Body of pancreas (tissue), 4 donors: Measurements from ENCODE around the gene CCM2. TPM values are rescaled to one million over a fixed set of nuclear protein-coding genes. Genes with fewer than 3 reads are reported as not detected.

Experiments used
- ATAC-seq: fragments of 150-250 bp; one replicate; pipeline ENCODE4 v1.9.1; 2016
- DNase-seq, 4 donors: peaks; one replicate each; pipeline ENCODE4 v3.0.0-alpha.2; 2019
- H3K27ac ChIP-seq, 4 donors: fragments of 200-600 bp; sonication (generic); 1 replicate in 3 of 4; 2 replicates in 1 of 4; pipeline versions ENCODE4 v1.5.1 to v1.6.1; 2016 to 2019; ENCODE audit warnings: mild to moderate bottlenecking in 1 of 4, mixed read lengths in 1 of 4, moderate library complexity in 1 of 4
- H3K27me3 ChIP-seq, 2 donors: fragments of 200-600 bp; sonication (generic); one replicate each; pipeline ENCODE4 v1.6.0; 2016; ENCODE audit warnings: mild to moderate bottlenecking in 1 of 2
- H3K36me3 ChIP-seq, 2 donors: fragments of 200-600 bp; sonication (generic); replicated peaks in 1 of 2; 2 replicates each; pipeline ENCODE4 v1.5.1; 2016; ENCODE audit warnings: low read depth in 2 of 2; ENCODE audit not compliant: insufficient read depth in 1 of 2
- H3K4me1 ChIP-seq: fragments of 200-600 bp; sonication (generic); one replicate; pipeline ENCODE4 v1.6.0; 2016
- H3K4me3 ChIP-seq, 2 donors: fragments of 200-600 bp; sonication (generic); 1 replicate in 1 of 2; 2 replicates in 1 of 2; pipeline ENCODE4 v1.5.1; 2016 to 2019
- H3K9me3 ChIP-seq, 3 donors: fragments of 200-600 bp; sonication (generic); 1 replicate in 2 of 3; 2 replicates in 1 of 3; pipeline ENCODE4 v1.5.1; 2016
- CTCF ChIP-seq, 7 experiments: fragments of 450-650 bp in 4 of 7; fragments of 200-600 bp in 3 of 7; sonication (generic) in 3 of 7; IDR thresholded peaks; one replicate each; pipeline ENCODE4 v1.5.1; 2016 to 2019; ENCODE audit warnings: antibody characterized with exemption in 7 of 7
- POLR2A ChIP-seq, 3 donors: fragments of 450-650 bp; IDR thresholded peaks; one replicate each; pipeline ENCODE4 v1.6.1; 2016; ENCODE audit warnings: antibody characterized with exemption in 3 of 3, mild to moderate bottlenecking in 2 of 3
- WGBS, 2 donors: methylation state at CpG; one replicate each; pipeline ENCODE4 v1.1.5; 2017; 5-methylcytosine and 5-hydroxymethylcytosine counted together
- intact Hi-C: fragments of 100-400 bp; cut with DNase I; formaldehyde crosslinking; loops from one replicate; pipeline ENCODE4 v1.15.1; 2023
- total RNA-seq, 2 donors: library from RNA; depleted of rRNA; stranded (reverse); fragments of >200 nt; gene quantifications; one replicate each; pipeline ENCODE4 v1.1.0, GENCODE V29; 2016

Gene CCM2
- total RNA-seq, 2 donors from 2014 or later = 19.4 to 22.3 TPM

DNA sequence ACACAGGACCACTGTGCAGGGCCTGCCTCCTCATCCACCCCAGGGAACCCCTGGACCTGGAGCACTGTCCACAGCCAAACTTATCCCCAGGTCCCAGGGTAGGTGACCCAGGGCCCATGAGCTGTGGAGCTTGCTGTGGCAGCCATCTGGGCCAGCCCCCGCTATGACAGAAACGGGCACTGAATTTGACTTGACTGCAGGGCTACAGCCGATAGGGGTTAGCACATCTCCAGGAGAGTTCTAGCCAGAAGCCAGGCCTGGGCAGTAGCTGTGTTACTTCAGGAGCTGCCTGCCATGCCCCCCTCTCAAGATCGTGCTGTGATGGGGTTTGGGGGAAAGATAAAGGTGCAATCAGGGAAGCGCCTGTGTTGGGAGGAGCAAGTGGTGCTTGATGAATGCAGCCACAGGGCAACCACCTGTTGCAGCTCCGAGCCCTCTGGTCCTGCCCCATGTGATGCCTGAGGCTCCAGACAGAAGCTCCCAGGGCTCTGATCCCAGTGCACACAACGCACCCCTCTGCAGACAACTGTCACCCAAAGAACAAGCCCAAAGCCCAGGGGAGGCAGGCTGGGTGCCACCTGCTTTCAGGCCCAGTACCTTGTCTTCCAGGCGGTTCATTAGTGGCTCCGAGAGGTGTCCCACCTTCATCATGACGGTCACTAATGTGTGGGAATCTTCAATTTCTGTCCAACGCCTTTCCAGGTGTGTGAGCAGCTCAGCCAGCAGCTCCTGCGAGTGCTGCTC lies 105.0 kb downstream of the CCM2 start:
- no peak for TF ChIP-seq CTCF (IDR thresholded peaks at IDR 0.05)
- TF ChIP-seq POLR2A (IDR thresholded peaks at IDR 0.05) = no peak
- DNase-seq (no peak), ATAC-seq (no peak)
- Histone ChIP-seq H3K27me3 (no peaks in the 10 kb centered on the region), H3K4me3 (no peak overlapping the region), H3K27ac (no peak overlapping the region), H3K36me3 (peaks cover 24 to 62% of the 10 kb centered on the region in 2 donors), H3K4me1 (peaks cover 16% of the 10 kb centered on the region), H3K9me3 (no peaks in the 10 kb centered on the region)
- intact Hi-C loops = loop anchor here (10.0 kb wide), 1 partner anchor 100 kb away; the partner anchor contains the start of gene CCM2
- 85 to 90% methylated on average over 4 to 12 of the region's 12 CpGs for WGBS, 2 donors

GRCh38 chr7:45105588-45106188 lies 105.7 kb downstream of the CCM2 start:
- Histone ChIP-seq H3K27ac (no peak overlapping the region), H3K4me3 (no peak overlapping the region), H3K36me3 (peaks cover 20 to 57% of the 10 kb centered on the region in 2 donors), H3K9me3 (no peaks in the 10 kb centered on the region), H3K27me3 (no peaks in the 10 kb centered on the region), H3K4me1 (peaks cover 23% of the 10 kb centered on the region)
- ATAC-seq = no peak
- intact Hi-C loops = loop anchor here (10.0 kb wide), 1 partner anchor 101 kb away; the partner anchor contains the start of gene CCM2
- WGBS, 2 donors = 86% methylated on average over 8 of the region's 8 CpGs; no CpG with 5 or more reads in 1 of the 2 donors
- no peak for TF ChIP-seq CTCF (IDR thresholded peaks at IDR 0.05)
- no peak for TF ChIP-seq POLR2A (IDR thresholded peaks at IDR 0.05)
- no peak for DNase-seq

- DNase-seq = no peak
- 76 to 78% methylated on average over 7 to 8 of the region's 8 CpGs for WGBS, 2 donors
- Histone ChIP-seq H3K4me1 (peaks cover 27% of the 10 kb centered on the region), H3K27ac (no peak overlapping the region), H3K4me3 (no peak overlapping the region), H3K9me3 (no peaks in the 10 kb centered on the region), H3K36me3 (peaks cover 10 to 45% of the 10 kb centered on the region in 2 donors), H3K27me3 (no peaks in the 10 kb centered on the region)
- no peak for TF ChIP-seq POLR2A (IDR thresholded peaks at IDR 0.05)
- intact Hi-C loops = loop anchor here (10.0 kb wide), 1 partner anchor 102 kb away; the partner anchor contains the start of gene CCM2
- ATAC-seq = no peak
These were observed 106.8 kb downstream of the CCM2 start for GRCh38 chr7:45106820-45107219.

DNA sequence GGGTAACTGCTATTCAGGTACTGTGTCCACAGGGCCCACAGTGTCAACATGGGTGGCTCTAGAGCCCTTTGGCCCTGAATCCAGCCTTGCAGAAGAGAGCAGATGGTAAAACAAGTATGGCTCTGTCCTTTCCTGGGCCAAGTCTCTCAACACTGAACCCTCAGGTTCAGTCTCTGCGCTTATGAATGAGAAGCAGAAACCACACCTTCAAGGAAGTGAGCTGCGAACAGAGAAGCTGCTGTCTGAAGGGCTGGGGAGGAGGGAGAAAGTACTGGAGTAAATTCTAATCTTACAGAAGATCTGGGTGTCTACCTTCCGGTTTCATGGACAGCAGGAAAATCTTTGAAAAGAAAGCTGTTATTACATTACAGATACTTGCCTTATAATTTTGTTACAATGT lies 107.4 kb downstream of the CCM2 start:
- no peak overlapping the region for H3K4me3 ChIP-seq
- intact Hi-C loops = loop anchor here (10.0 kb wide), 1 partner anchor 103 kb away; the partner anchor contains the start of gene CCM2
- no peak overlapping the region for H3K27ac ChIP-seq
- DNase-seq (no peak), ATAC-seq (no peak)
- WGBS, 2 donors = 77 to 83% methylated on average over 3 of the region's 3 CpGs
- H3K36me3 ChIP-seq = peaks cover 5 to 40% of the 10 kb centered on the region in 2 donors
- no peaks in the 10 kb centered on the region for H3K27me3 ChIP-seq
- TF ChIP-seq CTCF (IDR thresholded peaks at IDR 0.05) (no peak), POLR2A (IDR thresholded peaks at IDR 0.05) (no peak)
- no peaks in the 10 kb centered on the region for H3K9me3 ChIP-seq
- H3K4me1 ChIP-seq = peaks cover 32% of the 10 kb centered on the region

DNA sequence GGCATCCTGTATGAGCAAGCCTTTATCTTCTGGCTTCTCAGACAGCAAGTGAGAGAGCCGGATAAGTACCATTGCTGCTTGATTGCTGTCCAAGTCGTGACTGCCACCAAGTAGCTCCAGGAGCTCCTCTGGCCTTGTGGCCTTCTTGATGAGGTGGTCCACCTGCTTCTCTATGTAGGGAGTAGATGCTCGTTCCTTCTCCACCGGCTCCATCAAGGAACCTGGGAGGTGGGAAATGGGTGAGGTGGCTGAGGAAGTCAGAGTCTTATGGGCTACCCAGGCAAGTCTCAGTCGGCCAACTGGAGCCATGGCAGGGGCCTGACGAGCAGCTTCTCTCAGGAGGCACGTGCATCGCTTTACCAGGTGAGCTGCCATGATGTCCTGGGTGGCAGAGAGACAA lies 108.9 kb downstream of the CCM2 start:
- no peak for TF ChIP-seq CTCF (IDR thresholded peaks at IDR 0.05)
- no peak for TF ChIP-seq POLR2A (IDR thresholded peaks at IDR 0.05)

More for the DNA sequence above, 108.9 kb downstream of the CCM2 start:
- no peak for ATAC-seq
- H3K27me3 ChIP-seq = no peaks in the 10 kb centered on the region
- no peak overlapping the region for H3K27ac ChIP-seq
- H3K36me3 ChIP-seq = peaks cover 0 to 25% of the 10 kb centered on the region in 2 donors
- WGBS, 2 donors = 64 to 73% methylated on average over 7 to 8 of the region's 8 CpGs
- intact Hi-C loops = loop anchor here (10.0 kb wide), 1 partner anchor 104 kb away; the partner anchor contains the start of gene CCM2
- no peak for DNase-seq
- no peak overlapping the region for H3K4me3 ChIP-seq
- no peaks in the 10 kb centered on the region for H3K9me3 ChIP-seq
- peaks cover 33% of the 10 kb centered on the region for H3K4me1 ChIP-seq
